ENCODE measurements around the gene UBN2.

DNA sequence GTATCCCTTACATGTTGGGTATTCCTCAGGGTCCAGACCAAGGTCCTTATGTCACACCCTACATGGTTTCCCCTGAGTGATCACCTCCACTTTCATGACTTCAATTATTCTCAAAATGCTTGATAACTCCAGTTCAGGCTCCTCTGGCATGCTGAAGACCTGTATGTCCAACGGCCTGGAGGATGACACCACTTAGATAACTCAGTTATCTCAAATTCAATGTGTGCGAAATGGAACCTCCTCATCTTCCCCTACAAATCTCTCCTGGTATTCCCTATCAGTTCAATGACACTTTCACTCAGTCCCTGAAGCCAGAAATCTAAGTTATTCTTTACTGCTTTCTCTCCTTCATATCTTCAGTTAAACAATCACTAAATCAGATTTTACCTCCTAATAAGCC, 120.0 kb downstream of the UBN2 start:
- TF ChIP-seq POLR2A (IDR thresholded peaks at IDR 0.05), result no peak
- TF ChIP-seq, protein P1, sequence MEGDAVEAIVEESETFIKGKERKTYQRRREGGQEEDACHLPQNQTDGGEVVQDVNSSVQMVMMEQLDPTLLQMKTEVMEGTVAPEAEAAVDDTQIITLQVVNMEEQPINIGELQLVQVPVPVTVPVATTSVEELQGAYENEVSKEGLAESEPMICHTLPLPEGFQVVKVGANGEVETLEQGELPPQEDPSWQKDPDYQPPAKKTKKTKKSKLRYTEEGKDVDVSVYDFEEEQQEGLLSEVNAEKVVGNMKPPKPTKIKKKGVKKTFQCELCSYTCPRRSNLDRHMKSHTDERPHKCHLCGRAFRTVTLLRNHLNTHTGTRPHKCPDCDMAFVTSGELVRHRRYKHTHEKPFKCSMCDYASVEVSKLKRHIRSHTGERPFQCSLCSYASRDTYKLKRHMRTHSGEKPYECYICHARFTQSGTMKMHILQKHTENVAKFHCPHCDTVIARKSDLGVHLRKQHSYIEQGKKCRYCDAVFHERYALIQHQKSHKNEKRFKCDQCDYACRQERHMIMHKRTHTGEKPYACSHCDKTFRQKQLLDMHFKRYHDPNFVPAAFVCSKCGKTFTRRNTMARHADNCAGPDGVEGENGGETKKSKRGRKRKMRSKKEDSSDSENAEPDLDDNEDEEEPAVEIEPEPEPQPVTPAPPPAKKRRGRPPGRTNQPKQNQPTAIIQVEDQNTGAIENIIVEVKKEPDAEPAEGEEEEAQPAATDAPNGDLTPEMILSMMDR (IDR thresholded peaks at IDR 0.05), result no peak

Data from lower leg skin (tissue), 3 donors.